HepG2 (cell line): ENCODE data around the gene TARP.

ENCODE experiments used
- ATAC-seq: fragments of 200-7000 bp; cut with Tn5 transposase; 3 replicates; pipeline ENCODE4 v1.9.1; 2020; ENCODE audit warnings: mild to moderate bottlenecking, moderate library complexity
- BruUV-seq: library from RNA; stranded (reverse); fragments of 400-500 nt; replicated peaks from 2 replicates; lab custom pipeline; 2021; lab: Mats Ljungman, UMichigan
- CTCF ChIA-PET: fragments of 300-600 bp; formaldehyde crosslinking; extraction: SDS; loops from one replicate; lab custom pipeline; 2021; ENCODE audit warnings: low total read pairs, inconsistent platforms, low intra/inter-chr PET ratio; lab: Yijun Ruan, JAX
- POLR2A ChIA-PET: fragments of 350-600 bp; sonication (Branson Sonifier 250); formaldehyde crosslinking; loops from one replicate; lab custom pipeline; 2020; ENCODE audit warnings: antibody characterized with exemption, inconsistent platforms; lab: Yijun Ruan, JAX
- DNase-seq: peaks from one replicate; pipeline ENCODE4 v3.0.0-alpha.2; 2015; ENCODE audit warnings: low spot score
- FAIRE-seq: peaks from 3 replicates; lab custom pipeline; 2011; peaks lifted over from hg19 to GRCh38; lab: Jason Lieb, UNC
- H2AFZ ChIP-seq: one replicate; pipeline ENCODE4 v1.6.1; 2011; ENCODE audit warnings: low read length, inconsistent platforms
- H3K27ac ChIP-seq: fragments of 300-600 bp; 3 replicates; pipeline ENCODE4 v1.8.0; 2011; ENCODE audit warnings: mixed run types, mild to moderate bottlenecking, mixed read lengths, low read length, inconsistent platforms; ENCODE audit not compliant: insufficient read depth; ENCODE audit errors: extremely low read length
- H3K27me3 ChIP-seq, 2 experiments: fragments of 200-600 bp in 1 of 2; 2 replicates in 1 of 2; 3 replicates in 1 of 2; pipeline versions ENCODE4 v1.6.0 to v1.8.0; 2011; ENCODE audit warnings: low read length in 2 of 2, mild to moderate bottlenecking in 2 of 2, moderate library complexity in 2 of 2, inconsistent platforms in 1 of 2; ENCODE audit not compliant: insufficient read depth in 2 of 2, control insufficient read depth in 1 of 2
- H3K36me3 ChIP-seq, 2 experiments: fragments of 200-600 bp in 1 of 2; replicated peaks in 1 of 2; 2 replicates in 1 of 2; 3 replicates in 1 of 2; pipeline versions ENCODE4 v1.5.1 to v1.8.0; 2011; ENCODE audit warnings: low read length in 2 of 2, inconsistent platforms in 1 of 2; ENCODE audit not compliant: insufficient read depth in 2 of 2, control insufficient read depth in 1 of 2
- H3K4me1 ChIP-seq: 2 replicates; pipeline ENCODE4 v1.5.1; 2012; ENCODE audit warnings: low read length, inconsistent platforms; ENCODE audit not compliant: insufficient read depth
- H3K4me2 ChIP-seq: 2 replicates; pipeline ENCODE4 v1.6.0; 2011; ENCODE audit warnings: low read depth, low read length, inconsistent platforms
- H3K4me3 ChIP-seq, 3 experiments: fragments of 200-600 bp in 1 of 3; sonication (generic), shearing (Covaris generic) in 1 of 3; replicated peaks in 1 of 3; 2 replicates each; pipeline ENCODE4 v1.5.1; 2011 to 2016; ENCODE audit warnings: low read length in 3 of 3, inconsistent platforms in 2 of 3, low read depth in 2 of 3, mild to moderate bottlenecking in 2 of 3, control low read depth in 1 of 3, mixed read lengths in 1 of 3; ENCODE audit not compliant: insufficient read depth in 1 of 3
- H3K79me2 ChIP-seq: one replicate; pipeline ENCODE4 v1.6.1; 2011; ENCODE audit warnings: low read length, inconsistent platforms; ENCODE audit not compliant: insufficient read depth
- H3K9ac ChIP-seq: 2 replicates; pipeline ENCODE4 v1.6.0; 2011; ENCODE audit warnings: mild to moderate bottlenecking, low read depth, low read length, inconsistent platforms; ENCODE audit not compliant: insufficient read depth
- H3K9me3 ChIP-seq: 2 replicates; pipeline ENCODE4 v1.5.1; 2012; ENCODE audit warnings: mild to moderate bottlenecking, low read length
- H4K20me1 ChIP-seq: 2 replicates; pipeline ENCODE4 v1.6.0; 2011; ENCODE audit warnings: inconsistent platforms, mild to moderate bottlenecking, low read length, moderate library complexity; ENCODE audit not compliant: insufficient read depth
- BRD4 ChIP-seq: sonication (generic); formaldehyde crosslinking; IDR thresholded peaks from 2 replicates; pipeline ENCODE4 v1.4.0; 2020; ENCODE audit warnings: missing genetic modification reagents
- CEBPZ ChIP-seq: IDR thresholded peaks from 2 replicates; pipeline ENCODE4 v1.6.1; 2012; ENCODE audit warnings: low read length, improper control_type of control experiment
- CTCF ChIP-seq: sonication (generic); formaldehyde crosslinking; IDR thresholded peaks from 2 replicates; pipeline ENCODE4 v1.5.0; 2020; ENCODE audit warnings: mild to moderate bottlenecking, missing genetic modification reagents, moderate library complexity
- EEA1 ChIP-seq: sonication (generic); formaldehyde crosslinking; IDR thresholded peaks from 2 replicates; pipeline ENCODE4 v1.5.1; 2020; ENCODE audit warnings: mild to moderate bottlenecking, missing genetic modification reagents, borderline replicate concordance
- PLRG1 ChIP-seq: fragments of 450-650 bp; conservative IDR thresholded peaks from 2 replicates; pipeline ENCODE4 v1.6.1; 2016
- SNAI1 ChIP-seq: sonication (generic); formaldehyde crosslinking; IDR thresholded peaks from 2 replicates; pipeline ENCODE4 v1.5.0; 2020; ENCODE audit warnings: mild to moderate bottlenecking, missing genetic modification reagents, borderline replicate concordance
- SNAPC4 ChIP-seq: sonication (generic); formaldehyde crosslinking; IDR thresholded peaks from 2 replicates; pipeline ENCODE4 v1.4.0; 2020; ENCODE audit warnings: mild to moderate bottlenecking, missing genetic modification reagents
- ZBTB33 ChIP-seq: sonication (generic); formaldehyde crosslinking; IDR thresholded peaks from 2 replicates; pipeline ENCODE4 v1.4.0; 2020; ENCODE audit warnings: missing genetic modification reagents
- WGBS: methylation state at CpG from one replicate; pipeline ENCODE4 v1.1.6; 2017; ENCODE audit warnings: low lambda C conversion rate; 5-methylcytosine and 5-hydroxymethylcytosine counted together
- in situ Hi-C: cut with HindIII; loops from 2 replicates; pipeline ENCODE4 v1.10.0; 2017; ENCODE audit warnings: low pct_unique_long_range_greater_than_20kb; ENCODE audit not compliant: extremely low pct_ligation_motif_present
- intact Hi-C: fragments of 100-400 bp; cut with micrococcal nuclease; formaldehyde crosslinking; loops from one replicate; pipeline ENCODE4 v1.10.0; 2022; ENCODE audit not compliant: unreplicated experiment

TARP gene

GRCh38 chr7:38291650-38292049, 18.2 kb upstream of the TARP start (continued):
- no peak for TF ChIP-seq SNAPC4 (CRISPR knock-in tag)
- no peak for TF ChIP-seq EEA1 (CRISPR knock-in tag)
- no peak for TF ChIP-seq ZBTB33

GRCh38 chr7:38291117-38291647, 17.7 kb upstream of the TARP start:
- no peak overlapping the region for H3K9ac ChIP-seq
- H2AFZ ChIP-seq, result no peak overlapping the region
- H3K27ac ChIP-seq, result no peak overlapping the region
- no peaks in the 10 kb centered on the region for H3K27me3 ChIP-seq
- intact Hi-C loops, result no loop called here
- H3K36me3 ChIP-seq, result no peaks in the 10 kb centered on the region
- no peak for FAIRE-seq
- ATAC-seq, result peak; percentile 51; the same call in 2 of the 3 replicates
- no peak for TF ChIP-seq CEBPZ
- 0 out of 2 replicates have a peak, but pooled peaks have one; percentile 11 for TF ChIP-seq CTCF (CRISPR knock-in tag)
- TF ChIP-seq BRD4 (CRISPR knock-in tag), result no peak
- no peak for TF ChIP-seq PLRG1
- TF ChIP-seq SNAI1 (CRISPR knock-in tag), result no peak
- no peak overlapping the region for H3K4me3 ChIP-seq
- ChIA-PET POLR2A (no interaction called here), CTCF (no interaction called here)
- H3K4me1 ChIP-seq, result no peaks in the 10 kb centered on the region
- 40% methylated on average over 7 of the region's 9 CpGs for WGBS
- in situ Hi-C loops, result no loop called here
- H3K4me2 ChIP-seq, result no peak overlapping the region
- H3K9me3 ChIP-seq, result no peaks in the 10 kb centered on the region
- no peak for DNase-seq
- no peaks in the 10 kb centered on the region for H4K20me1 ChIP-seq
- no peaks in the 10 kb centered on the region for H3K79me2 ChIP-seq
- BruUV-seq, result no TSS peak
